HFFc6 (cell line): Measurements from ENCODE around the gene EVPLL. TPM values are rescaled to one million over a fixed set of nuclear protein-coding genes. Genes with fewer than 3 reads are reported as not detected.
"Not testable (repeated sequence)": the region's sequence is repeated elsewhere in the genome, so short reads cannot be mapped to it uniquely, and the experiment has no call there.

Source experiments
- DNase-seq: peaks from one replicate; pipeline ENCODE4 v3.0.0-alpha.2; 2018
- H3K27ac Mint-ChIP-seq: 2 replicates; pipeline ENCODE4 v1.8.0; 2020; ENCODE audit warnings: mild to moderate bottlenecking, mixed read lengths
- H3K27me3 Mint-ChIP-seq: 2 replicates; pipeline ENCODE4 v1.8.0; 2021; ENCODE audit warnings: mild to moderate bottlenecking, moderate library complexity, mixed read lengths; ENCODE audit not compliant: insufficient read depth
- H3K36me3 Mint-ChIP-seq: 2 replicates; pipeline ENCODE4 v1.8.0; 2021; ENCODE audit warnings: low read depth, mixed read lengths
- H3K4me1 Mint-ChIP-seq: 2 replicates; pipeline ENCODE4 v1.8.0; 2020; ENCODE audit warnings: low read depth, mixed read lengths
- H3K4me3 Mint-ChIP-seq: 2 replicates; pipeline ENCODE4 v1.8.0; 2020; ENCODE audit warnings: mild to moderate bottlenecking, moderate library complexity, mixed read lengths
- H3K9me3 Mint-ChIP-seq: 2 replicates; pipeline ENCODE4 v1.8.0; 2020; ENCODE audit warnings: mild to moderate bottlenecking, mixed read lengths
- total RNA-seq, 6 experiments: library from RNA; stranded (reverse); fragmentation: NEBNext Ultra II Directional; extraction: Animal tissue kit (Norgen Biotek cat#: 25700); gene quantifications; 2 replicates in 1 of 6; 3 replicates in 5 of 6; pipeline ENCODE4 v1.2.3, GENCODE V29; 2021

The EVPLL gene
- total RNA-seq, 6 experiments from 2014 or later: not detected

- not testable (repeated sequence) for H3K4me1 Mint-ChIP-seq, H3K4me3 Mint-ChIP-seq, H3K9me3 Mint-ChIP-seq, H3K27me3 Mint-ChIP-seq, DNase-seq, H3K27ac Mint-ChIP-seq, H3K36me3 Mint-ChIP-seq
Measured at GRCh38 chr17:18401872-18402590, 24.5 kb downstream of the EVPLL start.

- not testable (repeated sequence) for H3K27me3 Mint-ChIP-seq, H3K9me3 Mint-ChIP-seq, H3K4me1 Mint-ChIP-seq, H3K4me3 Mint-ChIP-seq, H3K27ac Mint-ChIP-seq, DNase-seq, H3K36me3 Mint-ChIP-seq
Measured at GRCh38 chr17:18403166-18403565, 25.6 kb downstream of the EVPLL start.

GRCh38 chr17:18403604-18404003 is 26.0 kb downstream of the EVPLL start:
- H3K27me3 Mint-ChIP-seq, H3K9me3 Mint-ChIP-seq, H3K4me1 Mint-ChIP-seq, H3K36me3 Mint-ChIP-seq, DNase-seq, H3K4me3 Mint-ChIP-seq, H3K27ac Mint-ChIP-seq: not testable (repeated sequence)

GRCh38 chr17:18408906-18409305 is 31.3 kb downstream of the EVPLL start:
- H3K27ac Mint-ChIP-seq: not testable (repeated sequence)

GRCh38 chr17:18409321-18409720 is 31.7 kb downstream of the EVPLL start:
- not testable (repeated sequence) for H3K27ac Mint-ChIP-seq, H3K36me3 Mint-ChIP-seq, H3K9me3 Mint-ChIP-seq, H3K27me3 Mint-ChIP-seq, DNase-seq
- Mint-ChIP-seq H3K4me3 (peak overlapping the region; percentile 46; the same call in 1 of the 2 replicates), H3K4me1 (peaks cover 24% of the 10 kb centered on the region)

More at GRCh38 chr17:18408906-18409305, 31.3 kb downstream of the EVPLL start:
- H3K4me3 Mint-ChIP-seq, H3K27me3 Mint-ChIP-seq, H3K9me3 Mint-ChIP-seq, DNase-seq, H3K36me3 Mint-ChIP-seq: not testable (repeated sequence)
- peaks cover 23% of the 10 kb centered on the region for H3K4me1 Mint-ChIP-seq

- H3K27ac Mint-ChIP-seq: peak overlapping the region; percentile 95
- H3K9me3 Mint-ChIP-seq, DNase-seq, H3K27me3 Mint-ChIP-seq, H3K36me3 Mint-ChIP-seq: not testable (repeated sequence)
- H3K4me3 Mint-ChIP-seq: peak overlapping the region; percentile 99
- H3K4me1 Mint-ChIP-seq: peaks cover 24% of the 10 kb centered on the region
Measured at GRCh38 chr17:18410736-18411135, 33.2 kb downstream of the EVPLL start.

GRCh38 chr17:18411377-18411864 is 33.8 kb downstream of the EVPLL start:
- peak; percentile 32 for DNase-seq
- not testable (repeated sequence) for H3K36me3 Mint-ChIP-seq, H3K27me3 Mint-ChIP-seq, H3K9me3 Mint-ChIP-seq
- Mint-ChIP-seq H3K27ac (peak overlapping the region; percentile 95), H3K4me3 (peak overlapping the region; percentile 99), H3K4me1 (peaks cover 24% of the 10 kb centered on the region)

GRCh38 chr17:18412001-18412538 is 34.5 kb downstream of the EVPLL start:
- not testable (repeated sequence) for H3K27me3 Mint-ChIP-seq, H3K9me3 Mint-ChIP-seq, DNase-seq, H3K4me3 Mint-ChIP-seq, H3K27ac Mint-ChIP-seq, H3K36me3 Mint-ChIP-seq
- H3K4me1 Mint-ChIP-seq: peaks cover 24% of the 10 kb centered on the region

- DNase-seq, H3K9me3 Mint-ChIP-seq, H3K4me3 Mint-ChIP-seq, H3K27me3 Mint-ChIP-seq, H3K27ac Mint-ChIP-seq, H3K36me3 Mint-ChIP-seq, H3K4me1 Mint-ChIP-seq: not testable (repeated sequence)
Measured at GRCh38 chr17:18421521-18421920, 43.9 kb downstream of the EVPLL start.

GRCh38 chr17:18422464-18422863 is 44.9 kb downstream of the EVPLL start:
- not testable (repeated sequence) for H3K27ac Mint-ChIP-seq, H3K27me3 Mint-ChIP-seq, H3K9me3 Mint-ChIP-seq, H3K4me3 Mint-ChIP-seq, DNase-seq, H3K4me1 Mint-ChIP-seq, H3K36me3 Mint-ChIP-seq

- not testable (repeated sequence) for H3K27ac Mint-ChIP-seq, DNase-seq, H3K4me3 Mint-ChIP-seq, H3K9me3 Mint-ChIP-seq, H3K36me3 Mint-ChIP-seq, H3K27me3 Mint-ChIP-seq, H3K4me1 Mint-ChIP-seq
Measured at GRCh38 chr17:18423015-18423414, 45.4 kb downstream of the EVPLL start.

GRCh38 chr17:18425593-18425992 is 48.0 kb downstream of the EVPLL start:
- H3K36me3 Mint-ChIP-seq, DNase-seq, H3K4me1 Mint-ChIP-seq, H3K27me3 Mint-ChIP-seq, H3K27ac Mint-ChIP-seq, H3K9me3 Mint-ChIP-seq, H3K4me3 Mint-ChIP-seq: not testable (repeated sequence)

GRCh38 chr17:18426639-18427038 is 49.1 kb downstream of the EVPLL start:
- not testable (repeated sequence) for H3K27ac Mint-ChIP-seq, H3K36me3 Mint-ChIP-seq, H3K27me3 Mint-ChIP-seq, H3K9me3 Mint-ChIP-seq, H3K4me1 Mint-ChIP-seq, DNase-seq, H3K4me3 Mint-ChIP-seq

- DNase-seq, H3K36me3 Mint-ChIP-seq, H3K4me1 Mint-ChIP-seq, H3K9me3 Mint-ChIP-seq, H3K27ac Mint-ChIP-seq, H3K4me3 Mint-ChIP-seq, H3K27me3 Mint-ChIP-seq: not testable (repeated sequence)
Measured at GRCh38 chr17:18432206-18432605, 54.6 kb downstream of the EVPLL start.
